WTC11 (cell line): ENCODE measurements around the gene ERC2. TPM values are rescaled to one million over a fixed set of nuclear protein-coding genes. Genes with fewer than 3 reads are reported as not detected.

Source experiments
- ATAC-seq: fragments of 200-7000 bp; cut with Tn5 transposase; 2 replicates; pipeline ENCODE4 v1.10.0; 2021; ENCODE audit warnings: mild to moderate bottlenecking, moderate library complexity
- CTCF ChIA-PET: fragments of 300-600 bp; sonication (Branson Sonifier 250); formaldehyde crosslinking; loops from one replicate; lab custom pipeline; 2021; ENCODE audit warnings: antibody characterized with exemption; lab: Charles Lee
- POLR2A ChIA-PET: fragments of 350-600 bp; sonication (Branson Sonifier 250); formaldehyde crosslinking; loops from one replicate; lab custom pipeline; 2021; ENCODE audit warnings: antibody characterized with exemption; lab: Charles Lee
- DNase-seq: peaks from one replicate; pipeline ENCODE4 v3.0.0; 2021; ENCODE audit warnings: low spot score
- H3K27ac Mint-ChIP-seq: 2 replicates; pipeline ENCODE4 v1.8.0; 2021; ENCODE audit warnings: mixed read lengths
- H3K27me3 Mint-ChIP-seq: 2 replicates; pipeline ENCODE4 v1.8.0; 2021; ENCODE audit warnings: low read depth, mild to moderate bottlenecking, moderate library complexity, mixed read lengths
- H3K36me3 Mint-ChIP-seq: 2 replicates; pipeline ENCODE4 v1.8.0; 2021; ENCODE audit warnings: mixed read lengths
- H3K4me1 Mint-ChIP-seq: 2 replicates; pipeline ENCODE4 v1.8.0; 2022; ENCODE audit warnings: mixed read lengths
- H3K4me3 Mint-ChIP-seq: 2 replicates; pipeline ENCODE4 v1.8.0; 2021; ENCODE audit warnings: mild to moderate bottlenecking, moderate library complexity, mixed read lengths
- H3K9me3 Mint-ChIP-seq: 2 replicates; pipeline ENCODE4 v1.8.0; 2021; ENCODE audit warnings: mixed read lengths
- ATF3 ChIP-seq: sonication (generic); formaldehyde crosslinking; conservative IDR thresholded peaks from 2 replicates; pipeline ENCODE4 v1.8.1; 2022; ENCODE audit warnings: mild to moderate bottlenecking, missing genetic modification reagents
- CDX4 ChIP-seq: fragments of 250-450 bp; sonication (Bioruptor Pico); IDR thresholded peaks from 2 replicates; pipeline ENCODE4 v1.9.0; 2021; ENCODE audit warnings: moderate library complexity, mild to moderate bottlenecking, inconsistent platforms, borderline replicate concordance
- E2F4 ChIP-seq: sonication (generic); formaldehyde crosslinking; IDR thresholded peaks from 2 replicates; pipeline ENCODE4 v1.8.1; 2022; ENCODE audit warnings: low read depth, mild to moderate bottlenecking, moderate library complexity, missing genetic modification reagents, borderline replicate concordance
- ERG ChIP-seq: fragments of 250-450 bp; sonication (Bioruptor Pico); IDR thresholded peaks from 2 replicates; pipeline ENCODE4 v1.8.0; 2021; ENCODE audit warnings: mild to moderate bottlenecking
- FOXP4 ChIP-seq: sonication (generic); formaldehyde crosslinking; IDR thresholded peaks from 2 replicates; pipeline ENCODE4 v1.8.0; 2022; ENCODE audit warnings: mild to moderate bottlenecking, missing genetic modification reagents
- GTF2I ChIP-seq: fragments of 250-450 bp; sonication (Bioruptor Pico); conservative IDR thresholded peaks from 2 replicates; pipeline ENCODE4 v1.4.0; 2021; ENCODE audit warnings: mild to moderate bottlenecking
- MYBL2 ChIP-seq: sonication (generic); formaldehyde crosslinking; IDR thresholded peaks from 2 replicates; pipeline ENCODE4 v1.8.1; 2023; ENCODE audit warnings: mild to moderate bottlenecking, moderate library complexity, missing genetic modification reagents
- NFE2L1 ChIP-seq: sonication (generic); formaldehyde crosslinking; IDR thresholded peaks from 2 replicates; pipeline ENCODE4 v1.8.1; 2023; ENCODE audit warnings: missing genetic modification reagents
- NFYB ChIP-seq: sonication (generic); formaldehyde crosslinking; conservative IDR thresholded peaks from 2 replicates; pipeline ENCODE4 v1.8.0; 2022; ENCODE audit warnings: low read depth, missing genetic modification reagents
- NR1H2 ChIP-seq: sonication (generic); formaldehyde crosslinking; IDR thresholded peaks from 2 replicates; pipeline ENCODE4 v1.9.0; 2021; ENCODE audit warnings: mild to moderate bottlenecking, moderate library complexity, missing genetic modification reagents
- NR3C1 ChIP-seq: sonication (generic); formaldehyde crosslinking; conservative IDR thresholded peaks from 2 replicates; pipeline ENCODE4 v1.8.1; 2023; ENCODE audit warnings: low read depth, mild to moderate bottlenecking, missing genetic modification reagents
- RORB ChIP-seq: fragments of 250-450 bp; sonication (Bioruptor Pico); IDR thresholded peaks from 2 replicates; pipeline ENCODE4 v1.9.0; 2021; ENCODE audit warnings: mild to moderate bottlenecking
- SMAD3 ChIP-seq: sonication (generic); formaldehyde crosslinking; IDR thresholded peaks from 2 replicates; pipeline ENCODE4 v1.8.0; 2022; ENCODE audit warnings: missing genetic modification reagents, mild to moderate bottlenecking, borderline replicate concordance
- STAT6 ChIP-seq: sonication (generic); formaldehyde crosslinking; conservative IDR thresholded peaks from 2 replicates; pipeline ENCODE4 v1.8.1; 2023; ENCODE audit warnings: mild to moderate bottlenecking, low read depth, missing genetic modification reagents, moderate library complexity
- ZNF121 ChIP-seq: sonication (generic); formaldehyde crosslinking; IDR thresholded peaks from 2 replicates; pipeline ENCODE4 v1.8.0; 2023; ENCODE audit warnings: missing genetic modification reagents
- ZNF138 ChIP-seq: sonication (generic); formaldehyde crosslinking; conservative IDR thresholded peaks from 2 replicates; pipeline ENCODE4 v1.8.1; 2022; ENCODE audit warnings: mild to moderate bottlenecking, moderate library complexity, missing genetic modification reagents
- ZNF281 ChIP-seq: sonication (generic); formaldehyde crosslinking; IDR thresholded peaks from 2 replicates; pipeline ENCODE4 v1.8.0; 2023; ENCODE audit warnings: mild to moderate bottlenecking, missing genetic modification reagents
- ZNF512 ChIP-seq: sonication (generic); formaldehyde crosslinking; IDR thresholded peaks from 2 replicates; pipeline ENCODE4 v1.8.1; 2022; ENCODE audit warnings: missing genetic modification reagents, borderline replicate concordance
- total RNA-seq: library from RNA; stranded (reverse); gene quantifications from 3 replicates; pipeline ENCODE4 v1.2.3, GENCODE V29; 2021

ERC2 gene
- total RNA-seq, 1 experiment from 2014 or later = 23.5 TPM

GRCh38 chr3:55686426-55687254, 781.6 kb downstream of the ERC2 start:
- TF ChIP-seq FOXP4 (CRISPR knock-in tag) (no peak), NFYB (CRISPR knock-in tag) (no peak), ZNF281 (no peak), MYBL2 (CRISPR knock-in tag) (no peak), E2F4 (CRISPR knock-in tag) (no peak), ZNF121 (CRISPR knock-in tag) (no peak), ZNF138 (CRISPR knock-in tag) (no peak), SMAD3 (CRISPR knock-in tag) (no peak)
- no peak overlapping the region for H3K27ac Mint-ChIP-seq
- 0 out of 2 replicates have a peak, but pooled peaks cover 4% of the 10 kb centered on the region for H3K9me3 Mint-ChIP-seq
- POLR2A ChIA-PET = no interaction called here
- DNase-seq (no peak), ATAC-seq (no peak)
- H3K4me3 Mint-ChIP-seq = no peak overlapping the region
- no peaks in the 10 kb centered on the region for H3K36me3 Mint-ChIP-seq
- no peaks in the 10 kb centered on the region for H3K27me3 Mint-ChIP-seq
- CTCF ChIA-PET = no interaction called here
- peaks cover 49% of the 10 kb centered on the region for H3K4me1 Mint-ChIP-seq

- no peak overlapping the region for H3K4me3 Mint-ChIP-seq
- TF ChIP-seq ERG (CRISPR knock-in tag) = no peak
- no peak for TF ChIP-seq CDX4 (CRISPR knock-in tag)
- no peak for TF ChIP-seq E2F4 (CRISPR knock-in tag)
- TF ChIP-seq ZNF138 (CRISPR knock-in tag) = no peak
- no peak for TF ChIP-seq NR3C1 (CRISPR knock-in tag)
- TF ChIP-seq NR1H2 (CRISPR knock-in tag) = no peak
- no peak for TF ChIP-seq ATF3
- TF ChIP-seq RORB (CRISPR knock-in tag) = no peak
- no peak for TF ChIP-seq GTF2I (CRISPR knock-in tag)
- TF ChIP-seq ZNF512 = no peak
- TF ChIP-seq NFE2L1 (CRISPR knock-in tag) = no peak
- TF ChIP-seq STAT6 (CRISPR knock-in tag) = no peak
Measured at GRCh38 chr3:55683666-55684270, 784.5 kb downstream of the ERC2 start.

More at GRCh38 chr3:55683666-55684270, 784.5 kb downstream of the ERC2 start:
- H3K36me3 Mint-ChIP-seq = no peaks in the 10 kb centered on the region
- no peaks in the 10 kb centered on the region for H3K27me3 Mint-ChIP-seq
- H3K4me1 Mint-ChIP-seq = peaks cover 28% of the 10 kb centered on the region
- CTCF ChIA-PET = interaction anchor here (1.5 kb wide), 1 partner anchor 199 kb away, joined by 5 read pairs; no protein-coding TSS in a partner anchor
- no peak for DNase-seq
- ATAC-seq = no peak
- POLR2A ChIA-PET = no interaction called here
- peaks cover 5% of the 10 kb centered on the region; the same call in 1 of the 2 replicates for H3K9me3 Mint-ChIP-seq
- no peak overlapping the region for H3K27ac Mint-ChIP-seq
